HEK293 (cell line): ENCODE data around the gene ISX.

Experiments used
- CTCF ChIA-PET: fragments of 350-600 bp; formaldehyde crosslinking; extraction: SDS; loops from one replicate; lab custom pipeline; 2021; ENCODE audit warnings: antibody characterized with exemption; lab: Yijun Ruan, JAX
- POLR2A ChIA-PET: fragments of 300-600 bp; formaldehyde crosslinking; extraction: SDS; loops from one replicate; lab custom pipeline; 2020; ENCODE audit warnings: antibody characterized with exemption, inconsistent platforms; lab: Yijun Ruan, JAX
- H3K27ac ChIP-seq: fragments of 200-500 bp; sonication (Bioruptor generic); 2 replicates; pipeline ENCODE4 v1.5.1; 2014; ENCODE audit warnings: low read depth, low read length, control low read depth, inconsistent platforms; ENCODE audit errors: extremely low read depth
- H3K36me3 ChIP-seq, 2 experiments: fragments of 200-500 bp in 1 of 2; sonication (Bioruptor generic) in 1 of 2; 1 replicate in 1 of 2; 2 replicates in 1 of 2; pipeline ENCODE4 v1.5.1; 2014 to 2017; ENCODE audit warnings: inconsistent platforms in 2 of 2, low read length in 2 of 2; ENCODE audit not compliant: control insufficient read depth in 2 of 2, insufficient read depth in 1 of 2
- H3K4me1 ChIP-seq: fragments of 200-500 bp; sonication (Bioruptor generic); 2 replicates; pipeline ENCODE4 v1.5.1; 2014; ENCODE audit warnings: mild to moderate bottlenecking, low read length, inconsistent platforms; ENCODE audit not compliant: control insufficient read depth, insufficient read depth
- H3K4me3 ChIP-seq: 2 replicates; pipeline ENCODE4 v1.5.1; 2011; ENCODE audit warnings: low read depth, mild to moderate bottlenecking, control low read depth, low read length, moderate library complexity
- H3K9me3 ChIP-seq: fragments of 200-500 bp; sonication (Bioruptor generic); 2 replicates; pipeline ENCODE4 v1.5.1; 2014; ENCODE audit warnings: low read depth, low read length, inconsistent platforms; ENCODE audit not compliant: control insufficient read depth, insufficient read depth
- AEBP2 ChIP-seq: fragments of 450-650 bp; formaldehyde crosslinking; IDR thresholded peaks from 2 replicates; pipeline ENCODE4 v1.5.1; 2016; ENCODE audit warnings: missing biosample characterization, missing genetic modification characterization, borderline replicate concordance
- KLF17 ChIP-seq: fragments of 450-650 bp; formaldehyde crosslinking; IDR thresholded peaks from 2 replicates; pipeline ENCODE4 v1.5.1; 2016; ENCODE audit warnings: missing biosample characterization, missing genetic modification characterization
- MYNN ChIP-seq: fragments of 450-650 bp; formaldehyde crosslinking; IDR thresholded peaks from 2 replicates; pipeline ENCODE4 v1.5.1; 2016; ENCODE audit warnings: missing biosample characterization, missing genetic modification characterization, borderline replicate concordance
- PRDM1 ChIP-seq: fragments of 450-650 bp; formaldehyde crosslinking; IDR thresholded peaks from 2 replicates; pipeline ENCODE4; 2016; ENCODE audit warnings: missing biosample characterization, missing genetic modification characterization
- PRDM10 ChIP-seq: fragments of 450-650 bp; formaldehyde crosslinking; IDR thresholded peaks from 2 replicates; pipeline ENCODE4 v1.5.1; 2016; ENCODE audit warnings: missing biosample characterization, missing genetic modification characterization
- REST ChIP-seq: fragments of 450-650 bp; formaldehyde crosslinking; IDR thresholded peaks from 2 replicates; pipeline ENCODE4 v1.5.1; 2016; ENCODE audit warnings: missing biosample characterization, missing genetic modification characterization
- SP2 ChIP-seq: fragments of 450-650 bp; formaldehyde crosslinking; IDR thresholded peaks from 2 replicates; pipeline ENCODE4 v1.5.1; 2016; ENCODE audit warnings: missing biosample characterization, missing genetic modification characterization
- SP7 ChIP-seq: fragments of 450-650 bp; formaldehyde crosslinking; IDR thresholded peaks from 2 replicates; pipeline ENCODE4 v1.5.1; 2016; ENCODE audit warnings: missing biosample characterization, missing genetic modification characterization
- YY1 ChIP-seq: fragments of 450-650 bp; formaldehyde crosslinking; IDR thresholded peaks from 2 replicates; pipeline ENCODE4 v1.5.1; 2018; ENCODE audit warnings: missing biosample characterization, missing genetic modification characterization
- ZFP3 ChIP-seq: fragments of 450-650 bp; formaldehyde crosslinking; IDR thresholded peaks from 2 replicates; pipeline ENCODE4 v1.5.1; 2016; ENCODE audit warnings: low read depth, missing biosample characterization, missing genetic modification characterization
- ZNF140 ChIP-seq: fragments of 450-650 bp; formaldehyde crosslinking; IDR thresholded peaks from 2 replicates; pipeline ENCODE4 v1.5.1; 2016; ENCODE audit warnings: missing biosample characterization, missing genetic modification characterization
- ZNF146 ChIP-seq: fragments of 450-650 bp; formaldehyde crosslinking; IDR thresholded peaks from 2 replicates; pipeline ENCODE4 v1.5.1; 2016; ENCODE audit warnings: missing biosample characterization, missing genetic modification characterization
- ZNF398 ChIP-seq: fragments of 450-650 bp; formaldehyde crosslinking; IDR thresholded peaks from 2 replicates; pipeline ENCODE4 v1.5.1; 2017; ENCODE audit warnings: missing biosample characterization, missing genetic modification characterization
- ZNF416 ChIP-seq: fragments of 450-650 bp; formaldehyde crosslinking; IDR thresholded peaks from 2 replicates; pipeline ENCODE4 v1.5.1; 2016; ENCODE audit warnings: missing biosample characterization, missing genetic modification characterization
- ZNF488 ChIP-seq: fragments of 450-650 bp; formaldehyde crosslinking; IDR thresholded peaks from 2 replicates; pipeline ENCODE4 v1.5.1; 2016; ENCODE audit warnings: missing biosample characterization, missing genetic modification characterization
- ZNF626 ChIP-seq: fragments of 450-650 bp; sonication (Bioruptor Pico); formaldehyde crosslinking; IDR thresholded peaks from 2 replicates; pipeline ENCODE4 v1.5.1; 2018; ENCODE audit warnings: missing biosample characterization, missing genetic modification characterization, inconsistent platforms
- ZNF660 ChIP-seq: fragments of 450-650 bp; IDR thresholded peaks from 2 replicates; pipeline ENCODE4 v1.5.1; 2018; ENCODE audit warnings: missing biosample characterization, mild to moderate bottlenecking, missing genetic modification characterization
- ZNF670 ChIP-seq: fragments of 450-650 bp; formaldehyde crosslinking; IDR thresholded peaks from 2 replicates; pipeline ENCODE4 v1.5.1; 2016; ENCODE audit warnings: missing biosample characterization, missing genetic modification characterization, low read depth
- ZNF747 ChIP-seq: fragments of 450-650 bp; formaldehyde crosslinking; IDR thresholded peaks from 2 replicates; pipeline ENCODE4 v1.5.1; 2016; ENCODE audit warnings: missing biosample characterization, missing genetic modification characterization
- ZNF791 ChIP-seq: fragments of 450-650 bp; formaldehyde crosslinking; IDR thresholded peaks from 2 replicates; pipeline ENCODE4 v1.5.1; 2016; ENCODE audit warnings: missing biosample characterization, missing genetic modification characterization
- ZNF843 ChIP-seq: fragments of 450-650 bp; formaldehyde crosslinking; IDR thresholded peaks from 2 replicates; pipeline ENCODE4 v1.5.1; 2016; ENCODE audit warnings: missing biosample characterization, missing genetic modification characterization

The ISX gene

GRCh38 chr22:35044607-35045390 is 21.2 kb upstream of the ISX start (continued):
- no peak for TF ChIP-seq PRDM10
- TF ChIP-seq, all 188 proteins: peak for 0

GRCh38 chr22:35045451-35045850 is 20.5 kb upstream of the ISX start:
- CTCF ChIA-PET: interaction anchor here (1.4 kb wide), 1 partner anchor 10 kb away, joined by 5 read pairs; no protein-coding TSS in a partner anchor
- H3K4me1 ChIP-seq: no peaks in the 10 kb centered on the region
- POLR2A ChIA-PET: no interaction called here
- H3K27ac ChIP-seq: no peak overlapping the region
- H3K4me3 ChIP-seq: no peak overlapping the region
- no peaks in the 10 kb centered on the region for H3K36me3 ChIP-seq
- no peaks in the 10 kb centered on the region for H3K9me3 ChIP-seq
- TF ChIP-seq ZNF488 (no peak), ZFP3 (no peak), ZNF843 (tag by site-specific recombination) (no peak), YY1 (tag by site-specific recombination) (no peak), ZNF398 (tag by site-specific recombination) (no peak), ZNF626 (no peak), ZNF416 (tag by site-specific recombination) (no peak), ZNF146 (tag by site-specific recombination) (no peak), KLF17 (tag by site-specific recombination) (no peak), ZNF747 (tag by site-specific recombination) (no peak), ZNF140 (tag by site-specific recombination) (no peak), REST (tag by site-specific recombination) (no peak), SP2 (tag by site-specific recombination) (no peak), ZNF660 (tag by site-specific recombination) (no peak), AEBP2 (tag by site-specific recombination) (no peak), SP7 (tag by site-specific recombination) (no peak), ZNF670 (tag by site-specific recombination) (no peak), PRDM1 (no peak), MYNN (tag by site-specific recombination) (no peak), ZNF791 (tag by site-specific recombination) (no peak)
